Measurements from ENCODE around the gene PRKX. TPM values are rescaled to one million over a fixed set of nuclear protein-coding genes. Genes with fewer than 3 reads are reported as not detected.

PRKX gene
- total RNA-seq, 4 donors from 2014 or later = 1.1 to 69.7 (median 18.1) TPM

- intact Hi-C loops (cut with DNase I; ENCODE audit: low total_unique reads) = no loop called here
- no peak for TF ChIP-seq POLR2AphosphoS5 (IDR thresholded peaks at IDR 0.05)
- no peak for TF ChIP-seq POLR2A (IDR thresholded peaks at IDR 0.05)
- no peak for TF ChIP-seq EP300 (IDR thresholded peaks at IDR 0.05; ENCODE audit: low read depth)
- TF ChIP-seq CTCF (IDR thresholded peaks at IDR 0.05) = no peak
- no peaks in the 10 kb centered on the region for H3K9me3 ChIP-seq
- no peak overlapping the region for H3K4me3 ChIP-seq
- H3K27me3 ChIP-seq = no peaks in the 10 kb centered on the region
- no peaks in the 10 kb centered on the region for H3K36me3 ChIP-seq
- no peak overlapping the region for H3K27ac ChIP-seq
- WGBS, 2 donors (ENCODE audit: low coverage in 1 of 2) = 80 to 92% methylated on average over 1 to 4 of the region's 4 CpGs
- no peaks in the 10 kb centered on the region for H3K4me1 ChIP-seq
- DNase-seq = no peak
- in situ Hi-C loops (cut with MboI; ENCODE audit: low pct_ligation_motif_present in 1 of 4, low pct_unique_long_range_greater_than_20kb in 1 of 4, low sequenced_read_pairs in 3 of 4) = no loop called here
These were observed 103.6 kb downstream of the PRKX start for GRCh38 chrX:3609810-3610209.

GRCh38 chrX:3603026-3603661 lies 110.3 kb downstream of the PRKX start:
- Histone ChIP-seq H3K36me3 (no peaks in the 10 kb centered on the region), H3K4me1 (no peaks in the 10 kb centered on the region), H3K4me3 (no peak overlapping the region), H3K9me3 (no peaks in the 10 kb centered on the region), H3K27ac (no peak overlapping the region), H3K27me3 (no peaks in the 10 kb centered on the region)
- 85 to 100% methylated on average over 1 to 10 of the region's 10 CpGs for WGBS, 2 donors (ENCODE audit: low coverage in 1 of 2)
- intact Hi-C loops (cut with DNase I; ENCODE audit: low total_unique reads) = no loop called here
- TF ChIP-seq EP300 (IDR thresholded peaks at IDR 0.05; ENCODE audit: low read depth) (no peak), POLR2AphosphoS5 (IDR thresholded peaks at IDR 0.05) (no peak), CTCF (IDR thresholded peaks at IDR 0.05) (no peak), POLR2A (IDR thresholded peaks at IDR 0.05) (no peak)
- in situ Hi-C loops (cut with MboI; ENCODE audit: low pct_ligation_motif_present in 1 of 4, low pct_unique_long_range_greater_than_20kb in 1 of 4, low sequenced_read_pairs in 3 of 4) = no loop called here
- no peak for DNase-seq

- TF ChIP-seq CTCF (IDR thresholded peaks at IDR 0.05) (no peak), POLR2A (IDR thresholded peaks at IDR 0.05) (no peak), POLR2AphosphoS5 (IDR thresholded peaks at IDR 0.05) (no peak), EP300 (IDR thresholded peaks at IDR 0.05; ENCODE audit: low read depth) (no peak)
- in situ Hi-C loops (cut with MboI; ENCODE audit: low pct_ligation_motif_present in 1 of 4, low pct_unique_long_range_greater_than_20kb in 1 of 4, low sequenced_read_pairs in 3 of 4) (no loop called here), intact Hi-C loops (cut with DNase I; ENCODE audit: low total_unique reads) (no loop called here)
- no peaks in the 10 kb centered on the region for H3K9me3 ChIP-seq
- DNase-seq = no peak
- no peaks in the 10 kb centered on the region for H3K36me3 ChIP-seq
- no peaks in the 10 kb centered on the region for H3K4me1 ChIP-seq
- no peak overlapping the region for H3K27ac ChIP-seq
- no peak overlapping the region for H3K4me3 ChIP-seq
- 75% methylated on average over 7 of the region's 7 CpGs; no CpG with 5 or more reads in 1 of the 2 donors for WGBS, 2 donors (ENCODE audit: low coverage in 1 of 2)
- no peaks in the 10 kb centered on the region for H3K27me3 ChIP-seq
These were observed 113.5 kb downstream of the PRKX start for GRCh38 chrX:3599802-3600430.

- Histone ChIP-seq H3K4me3 (no peak overlapping the region), H3K9me3 (no peaks in the 10 kb centered on the region), H3K36me3 (no peaks in the 10 kb centered on the region), H3K27ac (no peak overlapping the region), H3K4me1 (no peaks in the 10 kb centered on the region), H3K27me3 (no peaks in the 10 kb centered on the region)
- 20 to 84% methylated on average over 1 to 6 of the region's 6 CpGs for WGBS, 2 donors (ENCODE audit: low coverage in 1 of 2)
- no peak for DNase-seq
- intact Hi-C loops (cut with DNase I; ENCODE audit: low total_unique reads) (no loop called here), in situ Hi-C loops (cut with MboI; ENCODE audit: low pct_ligation_motif_present in 1 of 4, low pct_unique_long_range_greater_than_20kb in 1 of 4, low sequenced_read_pairs in 3 of 4) (no loop called here)
- TF ChIP-seq EP300 (IDR thresholded peaks at IDR 0.05; ENCODE audit: low read depth) (no peak), POLR2AphosphoS5 (IDR thresholded peaks at IDR 0.05) (no peak), CTCF (IDR thresholded peaks at IDR 0.05) (no peak), POLR2A (IDR thresholded peaks at IDR 0.05) (no peak)
These were observed 114.7 kb downstream of the PRKX start for GRCh38 chrX:3598709-3599108.

All from transverse colon (tissue), 4 donors.